ENCODE data around the gene CACUL1. TPM values are rescaled to one million over a fixed set of nuclear protein-coding genes. Genes with fewer than 3 reads are reported as not detected.

CACUL1 gene
- total RNA-seq, 4 donors from 2014 or later: 36.4 to 46.3 (median 41.9) TPM

GRCh38 chr10:118778727-118779126, 24.0 kb upstream of the CACUL1 start:
- no peak for DNase-seq (ENCODE audit: low spot score)
- no peak for TF ChIP-seq CTCF (IDR thresholded peaks at IDR 0.05)
- ATAC-seq (ENCODE audit: low FRiP score): no peak

- ATAC-seq (ENCODE audit: low FRiP score) (no peak), DNase-seq (ENCODE audit: low spot score) (no peak)
- TF ChIP-seq CTCF (IDR thresholded peaks at IDR 0.05): no peak
These were observed 22.2 kb upstream of the CACUL1 start for GRCh38 chr10:118776960-118777359.

DNA sequence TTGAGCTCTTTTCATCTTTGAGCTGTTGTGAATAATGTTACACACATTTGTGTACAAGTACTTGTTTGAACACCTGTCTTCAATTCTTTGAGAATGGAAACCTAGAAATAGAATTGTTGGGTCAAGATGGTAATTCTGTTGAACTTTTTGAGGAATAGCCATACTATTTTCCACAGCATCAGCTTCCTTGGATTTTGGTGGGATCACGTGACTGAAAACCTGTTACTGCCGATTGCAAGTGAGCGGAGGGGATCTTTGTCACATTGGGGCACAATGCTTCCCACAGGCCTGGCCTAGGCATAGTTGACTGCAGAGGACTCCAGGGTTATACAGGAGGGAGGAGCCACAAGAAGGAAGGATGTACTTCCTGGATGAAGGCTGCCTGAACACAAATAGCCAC, 21.3 kb upstream of the CACUL1 start:
- ATAC-seq (ENCODE audit: low FRiP score): no peak

DNA sequence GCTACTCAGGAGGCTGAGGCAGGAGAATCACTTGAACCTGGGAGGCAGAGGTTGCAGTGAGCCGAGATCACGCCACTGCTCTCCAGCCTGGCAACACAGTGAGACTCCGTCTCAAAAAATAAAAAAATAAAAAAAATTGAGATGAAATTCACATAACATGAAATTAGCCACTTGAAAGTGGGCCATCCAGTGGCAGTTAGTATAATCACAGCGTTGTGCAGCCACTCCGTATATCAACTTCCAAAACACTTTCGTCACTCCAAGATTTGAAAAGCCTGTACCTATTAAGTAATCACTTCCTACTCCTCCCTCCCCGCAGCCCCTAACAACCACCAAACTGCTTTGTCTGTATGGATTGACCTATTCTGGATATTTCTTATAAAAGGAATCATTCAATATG, 20.7 kb upstream of the CACUL1 start:
- no peak for TF ChIP-seq CTCF (IDR thresholded peaks at IDR 0.05)
- no peak for ATAC-seq (ENCODE audit: low FRiP score)
- DNase-seq (ENCODE audit: low spot score): no peak

More for the DNA sequence above, 21.3 kb upstream of the CACUL1 start:
- TF ChIP-seq CTCF (IDR thresholded peaks at IDR 0.05): no peak
- no peak for DNase-seq (ENCODE audit: low spot score)

DNA sequence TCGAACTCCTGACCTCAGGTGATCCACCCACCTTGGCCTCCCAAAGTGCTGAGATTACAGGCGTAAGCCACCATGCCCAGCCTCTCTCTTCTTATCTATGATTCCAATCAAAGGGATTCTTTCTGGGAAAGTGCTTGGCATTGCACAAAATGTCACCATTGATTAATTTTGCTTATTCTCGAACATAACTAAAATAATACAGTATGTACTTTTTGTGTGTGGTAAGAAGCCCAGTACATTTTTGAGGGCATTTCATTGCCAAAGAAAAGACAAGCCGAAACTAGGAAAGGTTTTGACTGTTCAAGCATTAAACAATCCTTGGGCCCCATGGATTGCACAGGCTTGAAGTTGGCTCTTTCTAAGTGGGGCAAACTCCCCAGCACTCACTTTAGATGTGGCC, 18.3 kb upstream of the CACUL1 start:
- ATAC-seq (ENCODE audit: low FRiP score) (no peak), DNase-seq (ENCODE audit: low spot score) (no peak)
- no peak for TF ChIP-seq CTCF (IDR thresholded peaks at IDR 0.05)

GRCh38 chr10:118771976-118772375, 17.2 kb upstream of the CACUL1 start:
- ATAC-seq (ENCODE audit: low FRiP score) (no peak), DNase-seq (ENCODE audit: low spot score) (no peak)
- TF ChIP-seq CTCF (IDR thresholded peaks at IDR 0.05): no peak

GRCh38 chr10:118769898-118770600, 15.3 kb upstream of the CACUL1 start:
- no peak for DNase-seq (ENCODE audit: low spot score)
- no peak for ATAC-seq (ENCODE audit: low FRiP score)
- no peak for TF ChIP-seq CTCF (IDR thresholded peaks at IDR 0.05)
